ENCODE data around the gene PER1. TPM values are rescaled to one million over a fixed set of nuclear protein-coding genes. Genes with fewer than 3 reads are reported as not detected.

PER1 gene
- total RNA-seq, 2 experiments from 2014 or later, result 35.0 to 38.1 TPM

- ATAC-seq (no peak), DNase-seq (no peak)
- ChIA-PET CTCF (no interaction called here), POLR2A (interaction anchor here (1.5 to 3.5 kb wide), 2 partner anchors 10 to 28 kb away, joined by 3 to 12 read pairs; no protein-coding TSS in a partner anchor)
- Mint-ChIP-seq H3K4me3 (no peak overlapping the region), H3K4me1 (ENCODE audit: low read depth) (peaks cover 7% of the 10 kb centered on the region), H3K9me3 (ENCODE audit: insufficient read depth) (no peaks in the 10 kb centered on the region), H3K36me3 (ENCODE audit: low read depth) (peaks cover 53% of the 10 kb centered on the region), H3K27ac (no peak overlapping the region), H3K27me3 (ENCODE audit: low read depth) (no peaks in the 10 kb centered on the region)
These were observed 6.4 kb downstream of the PER1 start for GRCh38 chr17:8145811-8146210.

DNA sequence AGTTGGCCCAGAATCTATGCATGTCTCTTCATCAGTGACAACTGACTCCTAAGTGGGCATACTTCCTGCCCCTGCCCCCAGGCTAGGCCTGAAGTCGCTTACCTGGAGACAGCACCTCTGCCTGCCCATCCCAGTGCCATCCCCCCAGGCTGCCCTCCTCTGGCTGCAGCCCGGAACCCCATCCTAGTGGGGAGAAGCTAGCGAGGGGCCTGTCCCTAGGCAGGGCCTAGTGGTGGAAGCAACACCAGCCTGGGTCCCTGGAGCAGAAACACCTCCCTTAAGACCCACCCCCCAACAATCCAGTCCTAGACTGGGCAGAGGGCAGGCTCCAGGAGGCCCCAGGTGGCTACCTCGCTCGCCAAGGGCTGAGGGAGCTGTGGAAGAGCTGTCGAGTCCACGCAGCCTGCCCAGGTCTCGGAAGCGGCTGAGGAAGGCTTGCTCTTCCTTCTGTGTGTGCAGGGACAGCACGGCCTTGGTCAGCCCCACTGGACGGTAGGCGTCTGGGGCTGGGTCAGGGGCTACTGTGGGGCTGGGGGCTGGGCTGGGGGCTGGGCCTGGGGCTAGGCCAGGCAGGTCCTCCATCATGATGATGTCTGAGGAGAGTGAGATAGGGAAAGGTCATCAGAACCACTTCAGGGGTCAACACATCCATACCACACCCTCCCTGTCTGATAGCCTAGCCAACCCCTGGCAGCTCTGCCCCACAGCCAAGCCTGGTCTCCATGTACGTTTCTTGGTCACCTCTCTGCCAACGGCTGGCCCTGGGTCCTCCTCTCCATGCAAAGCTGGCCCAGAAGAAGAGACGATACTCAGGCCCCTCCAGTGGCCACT, 7.6 kb downstream of the PER1 start:
- no peaks in the 10 kb centered on the region for H3K9me3 Mint-ChIP-seq (ENCODE audit: insufficient read depth)
- ChIA-PET POLR2A (interaction anchor here (1.4 to 2.4 kb wide), 2 partner anchors 12 to 29 kb away, joined by 4 to 14 read pairs; no protein-coding TSS in a partner anchor), CTCF (interaction anchor here (0.8 to 1.2 kb wide), 2 partner anchors 12 to 51 kb away, joined by 3 to 5 read pairs; no protein-coding TSS in a partner anchor)
- H3K4me1 Mint-ChIP-seq (ENCODE audit: low read depth), result peaks cover 6% of the 10 kb centered on the region
- H3K27ac Mint-ChIP-seq, result no peak overlapping the region
- H3K4me3 Mint-ChIP-seq, result no peak overlapping the region
- peaks cover 57% of the 10 kb centered on the region for H3K36me3 Mint-ChIP-seq (ENCODE audit: low read depth)
- DNase-seq (no peak), ATAC-seq (no peak)
- H3K27me3 Mint-ChIP-seq (ENCODE audit: low read depth), result no peaks in the 10 kb centered on the region

- peaks cover 57% of the 10 kb centered on the region for H3K36me3 Mint-ChIP-seq (ENCODE audit: low read depth)
- H3K4me3 Mint-ChIP-seq, result no peak overlapping the region
- ChIA-PET POLR2A (interaction anchor here (1.4 to 2.4 kb wide), 3 partner anchors 11 to 30 kb away, joined by 4 to 14 read pairs (median 9); no protein-coding TSS in a partner anchor), CTCF (interaction anchor here (0.8 to 1.2 kb wide), 2 partner anchors 13 to 51 kb away, joined by 3 to 5 read pairs; no protein-coding TSS in a partner anchor)
- DNase-seq (no peak), ATAC-seq (no peak)
- peaks cover 3% of the 10 kb centered on the region for H3K4me1 Mint-ChIP-seq (ENCODE audit: low read depth)
- no peaks in the 10 kb centered on the region for H3K9me3 Mint-ChIP-seq (ENCODE audit: insufficient read depth)
- H3K27me3 Mint-ChIP-seq (ENCODE audit: low read depth), result no peaks in the 10 kb centered on the region
- H3K27ac Mint-ChIP-seq, result peak overlapping the region; percentile 11
These were observed 8.4 kb downstream of the PER1 start for GRCh38 chr17:8143581-8144400.

DNA sequence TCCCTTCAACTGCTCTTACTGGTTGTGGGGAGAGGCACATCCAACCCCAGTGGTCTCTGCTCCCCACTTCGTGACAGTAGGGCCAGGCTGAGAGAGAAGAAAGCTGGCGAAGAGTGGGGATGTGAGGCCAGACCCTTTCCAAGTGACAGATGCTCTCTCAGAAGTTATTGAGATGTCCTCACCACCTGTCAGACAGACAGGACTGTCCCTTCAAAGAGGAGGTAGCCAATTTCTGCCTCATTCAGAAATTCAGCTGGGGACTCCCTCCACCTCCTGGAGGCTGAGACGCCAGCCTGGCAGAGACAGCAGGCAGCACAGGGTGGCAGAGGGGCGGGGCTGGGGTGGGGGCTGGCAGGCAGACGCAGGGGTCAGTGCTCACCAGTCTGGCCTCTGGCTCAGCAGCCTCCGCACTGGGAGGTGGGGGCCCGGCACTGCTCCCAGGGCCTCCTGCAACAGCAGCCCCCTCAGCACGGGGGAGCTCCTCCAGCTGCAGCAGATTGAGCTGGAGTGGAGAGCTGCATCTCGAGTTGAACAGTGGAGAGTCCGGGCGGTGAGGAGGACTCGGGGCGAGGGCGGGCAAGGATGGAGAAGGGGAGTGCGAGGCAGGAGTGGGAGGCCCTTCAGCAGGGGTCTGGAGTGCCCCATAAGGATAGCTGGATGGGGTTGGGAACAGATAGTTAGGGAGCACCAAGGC, 9.2 kb downstream of the PER1 start:
- Mint-ChIP-seq H3K9me3 (ENCODE audit: insufficient read depth) (no peaks in the 10 kb centered on the region), H3K27me3 (ENCODE audit: low read depth) (no peaks in the 10 kb centered on the region), H3K27ac (no peak overlapping the region), H3K4me3 (no peak overlapping the region), H3K4me1 (ENCODE audit: low read depth) (peaks cover 3% of the 10 kb centered on the region), H3K36me3 (ENCODE audit: low read depth) (peaks cover 51% of the 10 kb centered on the region)
- ChIA-PET POLR2A (interaction anchor here (1.4 to 6.2 kb wide), 4 partner anchors 12 to 30 kb away, joined by 4 to 66 read pairs (median 12); no protein-coding TSS in a partner anchor), CTCF (interaction anchor here (1.2 kb wide), 1 partner anchor 13 kb away, joined by 5 read pairs; no protein-coding TSS in a partner anchor)
- no peak for ATAC-seq
- no peak for DNase-seq

- POLR2A ChIA-PET, result interaction anchor here (1.7 to 6.2 kb wide), 3 partner anchors 13 to 31 kb away, joined by 9 to 66 read pairs (median 28); no protein-coding TSS in a partner anchor
- DNase-seq (no peak), ATAC-seq (no peak)
- Mint-ChIP-seq H3K9me3 (ENCODE audit: insufficient read depth) (no peaks in the 10 kb centered on the region), H3K27ac (no peak overlapping the region), H3K4me3 (no peak overlapping the region), H3K4me1 (ENCODE audit: low read depth) (peaks cover 3% of the 10 kb centered on the region), H3K27me3 (ENCODE audit: low read depth) (no peaks in the 10 kb centered on the region), H3K36me3 (ENCODE audit: low read depth) (peaks cover 46% of the 10 kb centered on the region)
- CTCF ChIA-PET, result interaction anchor here (0.9 to 8.3 kb wide), 2 partner anchors 14 to 22 kb away, joined by 3 to 165 read pairs; partner anchors contain the start of genes PER1 and VAMP2
These were observed 9.9 kb downstream of the PER1 start for GRCh38 chr17:8142158-8142886.

- no peak for DNase-seq
- ChIA-PET CTCF (interaction anchor here (0.9 to 8.3 kb wide), 2 partner anchors 14 to 21 kb away, joined by 3 to 165 read pairs; partner anchors contain the start of genes PER1 and VAMP2), POLR2A (interaction anchor here (4.6 to 6.2 kb wide), 2 partner anchors 14 to 32 kb away, joined by 28 to 66 read pairs; no protein-coding TSS in a partner anchor)
- Mint-ChIP-seq H3K4me3 (no peak overlapping the region), H3K9me3 (ENCODE audit: insufficient read depth) (no peaks in the 10 kb centered on the region), H3K27me3 (ENCODE audit: low read depth) (peaks cover 1% of the 10 kb centered on the region), H3K4me1 (ENCODE audit: low read depth) (peaks cover 4% of the 10 kb centered on the region), H3K27ac (no peak overlapping the region), H3K36me3 (ENCODE audit: low read depth) (peaks cover 43% of the 10 kb centered on the region)
- no peak for ATAC-seq
These were observed 10.5 kb downstream of the PER1 start for GRCh38 chr17:8141741-8142140.

DNA sequence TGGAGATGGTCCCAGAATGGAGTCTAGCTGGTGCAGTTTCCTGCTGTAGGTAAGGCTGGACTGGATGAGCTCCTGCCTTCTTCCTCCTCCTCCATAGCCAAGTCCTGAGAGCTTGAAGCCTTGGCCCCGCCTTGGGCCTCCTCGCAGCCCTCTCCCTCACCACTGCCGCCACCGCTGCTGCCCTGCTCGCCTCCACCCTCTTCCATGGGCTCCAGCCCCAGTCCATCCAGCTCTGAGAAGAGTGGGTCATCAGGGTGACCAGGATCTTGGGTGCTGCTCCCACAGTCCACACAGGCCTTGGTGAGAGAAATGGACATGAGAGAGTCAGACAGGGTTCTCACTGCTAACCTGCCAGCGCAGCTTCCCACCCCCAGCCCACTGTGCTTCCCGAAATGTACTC, 11.2 kb downstream of the PER1 start:
- CTCF ChIA-PET, result interaction anchor here (0.9 to 8.3 kb wide), 4 partner anchors 15 to 154 kb away, joined by 3 to 165 read pairs (median 3); partner anchors contain the start of genes PER1, SLC25A35 and VAMP2
- Mint-ChIP-seq H3K4me1 (ENCODE audit: low read depth) (peaks cover 5% of the 10 kb centered on the region), H3K27me3 (ENCODE audit: low read depth) (peaks cover 3% of the 10 kb centered on the region), H3K36me3 (ENCODE audit: low read depth) (peaks cover 36% of the 10 kb centered on the region), H3K9me3 (ENCODE audit: insufficient read depth) (no peaks in the 10 kb centered on the region), H3K27ac (peak overlapping the region; percentile 25), H3K4me3 (no peak overlapping the region)
- no peak for ATAC-seq
- POLR2A ChIA-PET, result interaction anchor here (1.3 to 6.2 kb wide), 4 partner anchors 9 to 32 kb away, joined by 4 to 66 read pairs (median 22); partner anchors contain the start of gene PER1
- no peak for DNase-seq

DNA sequence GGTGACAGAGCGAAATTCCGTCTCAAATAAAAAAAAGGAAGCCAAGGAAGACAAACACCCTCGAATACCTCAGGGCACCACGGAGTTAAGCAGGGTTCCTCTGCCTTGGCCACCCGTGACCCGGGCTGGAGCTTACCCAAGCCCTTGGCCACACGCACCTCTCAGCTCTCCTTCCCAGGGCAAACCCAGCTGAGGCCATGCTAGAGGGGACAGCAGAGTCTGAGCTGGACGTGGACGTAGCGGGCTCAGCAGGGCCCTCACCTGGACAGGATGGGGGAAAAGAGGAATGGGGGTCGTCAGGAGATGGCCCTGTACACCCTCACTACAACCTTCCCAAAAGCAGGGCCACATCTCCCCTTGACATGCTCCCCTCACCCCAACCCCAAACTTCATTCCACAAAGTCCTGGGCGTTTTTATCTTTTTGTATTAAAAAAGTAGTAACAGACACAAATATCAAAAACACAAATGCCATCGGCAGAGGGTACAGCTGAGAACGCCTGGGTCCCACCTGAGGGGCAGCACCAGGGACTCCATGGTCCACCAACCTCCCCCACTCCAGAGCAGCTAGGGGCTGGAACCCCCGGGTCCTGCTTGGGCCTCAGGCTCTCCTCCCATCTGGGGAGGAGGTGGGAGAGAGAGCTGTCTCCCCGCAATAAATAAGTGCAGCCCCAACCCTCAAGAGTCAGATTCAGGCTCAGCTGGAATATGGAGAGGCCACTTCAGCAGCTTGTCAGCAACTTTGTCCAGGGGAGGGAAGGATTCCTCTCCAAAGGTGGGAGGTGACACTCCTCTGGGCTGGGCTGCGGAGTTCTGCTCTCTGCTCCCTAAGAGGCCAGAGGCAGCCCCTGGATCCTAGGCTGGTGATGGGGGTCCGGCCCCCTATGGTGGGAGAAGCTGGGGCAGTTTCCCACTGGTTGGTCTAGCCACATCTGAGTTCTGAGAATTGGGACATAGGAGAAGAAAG, 11.9 kb downstream of the PER1 start:
- POLR2A ChIA-PET, result interaction anchor here (0.5 to 6.2 kb wide), 6 partner anchors 10 to 33 kb away, joined by 3 to 66 read pairs (median 10); partner anchors contain the start of gene PER1
- ATAC-seq (no peak), DNase-seq (no peak)
- CTCF ChIA-PET, result interaction anchor here (0.7 to 8.3 kb wide), 10 partner anchors 8 to 155 kb away, joined by 3 to 165 read pairs (median 6); partner anchors contain the start of genes ALOXE3, AURKB, HES7 and PER1
- Mint-ChIP-seq H3K36me3 (ENCODE audit: low read depth) (peaks cover 34% of the 10 kb centered on the region), H3K4me3 (no peak overlapping the region), H3K27ac (no peak overlapping the region), H3K4me1 (ENCODE audit: low read depth) (peaks cover 5% of the 10 kb centered on the region), H3K27me3 (ENCODE audit: low read depth) (peaks cover 3% of the 10 kb centered on the region), H3K9me3 (ENCODE audit: insufficient read depth) (no peaks in the 10 kb centered on the region)

GRCh38 chr17:8138672-8139371, 13.4 kb downstream of the PER1 start:
- Mint-ChIP-seq H3K4me1 (ENCODE audit: low read depth) (peaks cover 5% of the 10 kb centered on the region), H3K9me3 (ENCODE audit: insufficient read depth) (no peaks in the 10 kb centered on the region), H3K4me3 (no peak overlapping the region), H3K27me3 (ENCODE audit: low read depth) (peaks cover 4% of the 10 kb centered on the region), H3K36me3 (ENCODE audit: low read depth) (peaks cover 30% of the 10 kb centered on the region), H3K27ac (no peak overlapping the region)
- DNase-seq (peak; percentile 98), ATAC-seq (peak; percentile 93)
- ChIA-PET CTCF (interaction anchor here (0.6 to 8.3 kb wide), 25 partner anchors 9 to 156 kb away, joined by 3 to 165 read pairs (median 6); partner anchors contain the start of genes ALOXE3, AURKB, BORCS6 and CTC1), POLR2A (interaction anchor here (1.1 to 6.2 kb wide), 10 partner anchors 12 to 109 kb away, joined by 3 to 66 read pairs (median 8); partner anchors contain the start of genes CTC1 and PFAS)

All from activated CD8-positive, alpha-beta T cell treated with anti-CD3 and anti-CD28 coated beads, Interleukin-2, amount 10 ng/mL, durations not matched to agents 7 days and 5 days (primary cell).